Endothelial cell of umbilical vein (primary cell): ENCODE results near the gene FAM20A. TPM values are rescaled to one million over a fixed set of nuclear protein-coding genes. Genes with fewer than 3 reads are reported as not detected.

Experiments
- BruUV-seq: library from RNA; stranded (reverse); fragments of 400-500 nt; replicated peaks from 2 replicates; lab custom pipeline; 2021; lab: Mats Ljungman, UMichigan
- CTCF ChIA-PET: fragments of 300-600, 350-600 bp; sonication (Branson Sonifier 250); formaldehyde crosslinking; loops from one replicate; lab custom pipeline; 2021; ENCODE audit warnings: antibody characterized with exemption, inconsistent platforms; lab: Charles Lee
- POLR2A ChIA-PET: fragments of 300-600, 350-600 bp; sonication (Branson Sonifier 250); formaldehyde crosslinking; loops from one replicate; lab custom pipeline; 2021; ENCODE audit warnings: antibody characterized with exemption, inconsistent platforms; lab: Charles Lee
- DNase-seq: peaks from one replicate; pipeline ENCODE4 v3.0.0-alpha.2; 2011; ENCODE audit warnings: low read depth, low spot score
- FAIRE-seq: peaks from 2 replicates; lab custom pipeline; 2011; peaks lifted over from hg19 to GRCh38; lab: Jason Lieb, UNC
- H2AFZ ChIP-seq: 2 replicates; pipeline ENCODE4 v1.6.0; 2012; ENCODE audit warnings: low read depth, low read length, control low read depth, inconsistent platforms
- H3K27ac ChIP-seq: 2 replicates; pipeline ENCODE4 v1.5.1; 2011; ENCODE audit warnings: low read depth, mild to moderate bottlenecking, control low read depth, low read length, moderate library complexity; ENCODE audit not compliant: insufficient read depth
- H3K27me3 ChIP-seq, 2 experiments: 2 replicates each; pipeline versions ENCODE4 v1.6.0 to v1.6.1; 2011; ENCODE audit warnings: low read length in 2 of 2, mixed read lengths in 1 of 2; ENCODE audit not compliant: control insufficient read depth in 2 of 2, insufficient read depth in 2 of 2
- H3K36me3 ChIP-seq, 2 experiments: 2 replicates in 1 of 2; 3 replicates in 1 of 2; pipeline ENCODE4 v1.5.1; 2011; ENCODE audit warnings: low read length in 2 of 2, mild to moderate bottlenecking in 1 of 2, moderate library complexity in 1 of 2; ENCODE audit not compliant: control insufficient read depth in 2 of 2, insufficient read depth in 2 of 2; ENCODE audit errors: extremely low read depth in 1 of 2
- H3K4me1 ChIP-seq: 3 replicates; pipeline ENCODE4 v1.5.1; 2011; ENCODE audit warnings: mild to moderate bottlenecking, low read length; ENCODE audit not compliant: control insufficient read depth, insufficient read depth; ENCODE audit errors: extremely low read depth
- H3K4me2 ChIP-seq: 2 replicates; pipeline ENCODE4 v1.6.1; 2011; ENCODE audit warnings: low read length, control low read depth, mixed read lengths; ENCODE audit not compliant: insufficient read depth
- H3K4me3 ChIP-seq, 3 experiments: fragments of 200-600 bp in 1 of 3; sonication (generic), shearing (Covaris generic) in 1 of 3; replicated peaks in 1 of 3; 2 replicates each; pipeline ENCODE4 v1.5.1; 2011 to 2016; ENCODE audit warnings: control low read depth in 3 of 3, low read length in 3 of 3, mild to moderate bottlenecking in 2 of 3, inconsistent platforms in 1 of 3, low read depth in 1 of 3, moderate library complexity in 1 of 3; ENCODE audit not compliant: insufficient read depth in 1 of 3
- H3K79me2 ChIP-seq: 2 replicates; pipeline ENCODE4 v1.6.0; 2012; ENCODE audit warnings: low read length, inconsistent platforms; ENCODE audit not compliant: control insufficient read depth, insufficient read depth
- H3K9ac ChIP-seq: replicated peaks from 2 replicates; pipeline ENCODE3; 2011; ENCODE audit warnings: low read length, control low read depth; ENCODE audit not compliant: insufficient read depth; ENCODE audit errors: extremely low read depth
- H3K9me1 ChIP-seq: replicated peaks from 3 replicates; pipeline ENCODE4 v1.6.0; 2011; ENCODE audit warnings: mild to moderate bottlenecking, low read length; ENCODE audit not compliant: control insufficient read depth, insufficient read depth; ENCODE audit errors: extremely low read depth
- H3K9me3 ChIP-seq: replicated peaks from 2 replicates; pipeline ENCODE4 v1.5.1; 2012; ENCODE audit warnings: low read length, inconsistent platforms; ENCODE audit not compliant: control insufficient read depth, insufficient read depth
- H4K20me1 ChIP-seq: replicated peaks from 2 replicates; pipeline ENCODE3; 2011; ENCODE audit warnings: mild to moderate bottlenecking, low read length; ENCODE audit not compliant: control insufficient read depth, insufficient read depth; ENCODE audit errors: extremely low read depth
- EZH2 ChIP-seq: IDR thresholded peaks from 2 replicates; pipeline ENCODE4 v1.6.1; 2012; ENCODE audit warnings: borderline replicate concordance, low read depth, mild to moderate bottlenecking, moderate library complexity, low read length, inconsistent platforms; ENCODE audit not compliant: severe bottlenecking
- FOS ChIP-seq: IDR thresholded peaks from 2 replicates; pipeline ENCODE4 v1.6.1; 2011; ENCODE audit warnings: mild to moderate bottlenecking, low read length, moderate library complexity, borderline replicate concordance; ENCODE audit not compliant: insufficient read depth
- GATA2 ChIP-seq: IDR thresholded peaks from 2 replicates; pipeline ENCODE4 v1.7.0; 2011; ENCODE audit warnings: low read depth, mild to moderate bottlenecking, moderate library complexity, mixed read lengths, low read length; ENCODE audit not compliant: insufficient read length, insufficient read depth
- JUN ChIP-seq: IDR thresholded peaks from 2 replicates; pipeline ENCODE4 v1.6.1; 2011; ENCODE audit warnings: borderline replicate concordance, low read depth; ENCODE audit not compliant: insufficient read length, insufficient read depth
- MYC ChIP-seq: IDR thresholded peaks from one replicate; pipeline ENCODE4 v1.6.1; 2011; ENCODE audit warnings: mild to moderate bottlenecking, low read depth, low read length
- POLR2A ChIP-seq: IDR thresholded peaks from 2 replicates; pipeline ENCODE4 v1.6.1; 2012; ENCODE audit warnings: low read depth, mild to moderate bottlenecking, control low read depth, low read length
- POLR2AphosphoS5 ChIP-seq: IDR thresholded peaks from 2 replicates; pipeline ENCODE4 v1.6.1; 2012; ENCODE audit warnings: low read depth, mild to moderate bottlenecking, control low read depth, low read length, moderate library complexity; ENCODE audit not compliant: insufficient read depth
- dilution Hi-C: fragments of 300-500 bp; cut with MboI; formaldehyde crosslinking; loops from one replicate; pipeline ENCODE4 v1.15.0; 2019; ENCODE audit warnings: low sequenced_read_pairs; ENCODE audit not compliant: extremely low pct_ligation_motif_present
- intact Hi-C: fragments of 100-400 bp; cut with micrococcal nuclease; formaldehyde crosslinking; loops from one replicate; pipeline ENCODE4 v1.10.0; 2022
- polyA plus RNA-seq, 4 experiments: library from polyadenylated mRNA; depleted of rRNA in 3 of 4; stranded (reverse) in 3 of 4; unstranded in 1 of 4; fragments of >200 nt; gene quantifications; 2 replicates each; pipeline versions ENCODE4 v1.2.1 to v1.2.3, GENCODE V29; 2011 to 2012; ENCODE audit warnings: missing spikeins in 1 of 4
- total RNA-seq: library from RNA; stranded (reverse); gene quantifications from 2 replicates; pipeline ENCODE4 v1.2.3, GENCODE V29; 2021
- TF ChIP-seq, protein P1 (sequence below): IDR thresholded peaks from 2 replicates; pipeline ENCODE4 v1.6.1; 2011; ENCODE audit not compliant: insufficient read depth, insufficient read length
- TF ChIP-seq, protein P2 (sequence below), 2 donors: IDR thresholded peaks; 1 replicate in 1 of 2; 2 replicates in 1 of 2; pipeline ENCODE4 v1.5.1; 2011; ENCODE audit warnings: low read length in 2 of 2, mild to moderate bottlenecking in 2 of 2, moderate library complexity in 2 of 2, control low read depth in 1 of 2, inconsistent platforms in 1 of 2, low read depth in 1 of 2; ENCODE audit not compliant: insufficient read depth in 1 of 2; ENCODE audit errors: extremely low read depth in 1 of 2

FAM20A gene
- total and polyA plus RNA-seq, 2 donors (not counting 3 experiments of a cell fraction or from before 2014, with no cell fraction given): not detected

GRCh38 chr17:68646626-68647526 lies 45.7 kb upstream of the FAM20A start:
- TF ChIP-seq POLR2AphosphoS5 (no peak), JUN (no peak), FOS (no peak), MYC (no peak), EZH2 (no peak), GATA2 (no peak), POLR2A (no peak)
- TF ChIP-seq, protein P1, sequence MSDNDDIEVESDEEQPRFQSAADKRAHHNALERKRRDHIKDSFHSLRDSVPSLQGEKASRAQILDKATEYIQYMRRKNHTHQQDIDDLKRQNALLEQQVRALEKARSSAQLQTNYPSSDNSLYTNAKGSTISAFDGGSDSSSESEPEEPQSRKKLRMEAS: no peak
- TF ChIP-seq, protein P2, sequence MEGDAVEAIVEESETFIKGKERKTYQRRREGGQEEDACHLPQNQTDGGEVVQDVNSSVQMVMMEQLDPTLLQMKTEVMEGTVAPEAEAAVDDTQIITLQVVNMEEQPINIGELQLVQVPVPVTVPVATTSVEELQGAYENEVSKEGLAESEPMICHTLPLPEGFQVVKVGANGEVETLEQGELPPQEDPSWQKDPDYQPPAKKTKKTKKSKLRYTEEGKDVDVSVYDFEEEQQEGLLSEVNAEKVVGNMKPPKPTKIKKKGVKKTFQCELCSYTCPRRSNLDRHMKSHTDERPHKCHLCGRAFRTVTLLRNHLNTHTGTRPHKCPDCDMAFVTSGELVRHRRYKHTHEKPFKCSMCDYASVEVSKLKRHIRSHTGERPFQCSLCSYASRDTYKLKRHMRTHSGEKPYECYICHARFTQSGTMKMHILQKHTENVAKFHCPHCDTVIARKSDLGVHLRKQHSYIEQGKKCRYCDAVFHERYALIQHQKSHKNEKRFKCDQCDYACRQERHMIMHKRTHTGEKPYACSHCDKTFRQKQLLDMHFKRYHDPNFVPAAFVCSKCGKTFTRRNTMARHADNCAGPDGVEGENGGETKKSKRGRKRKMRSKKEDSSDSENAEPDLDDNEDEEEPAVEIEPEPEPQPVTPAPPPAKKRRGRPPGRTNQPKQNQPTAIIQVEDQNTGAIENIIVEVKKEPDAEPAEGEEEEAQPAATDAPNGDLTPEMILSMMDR (IDR thresholded peaks at IDR 0.05; ENCODE audit: extremely low read depth in 1 of 2, insufficient read depth in 1 of 2, low read depth in 1 of 2, low read length in 2 of 2): no peak
- intact Hi-C loops: no loop called here
- Histone ChIP-seq H3K4me3 (no peak overlapping the region), H3K4me2 (no peak overlapping the region), H3K79me2 (no peaks in the 10 kb centered on the region), H3K27me3 (peaks cover 0 to 2% of the 10 kb centered on the region in 2 experiments), H3K27ac (no peak overlapping the region), H4K20me1 (no peaks in the 10 kb centered on the region), H3K4me1 (no peaks in the 10 kb centered on the region), H3K9ac (no peak overlapping the region), H3K9me1 (no peaks in the 10 kb centered on the region), H3K36me3 (no peaks in the 10 kb centered on the region), H3K9me3 (no peaks in the 10 kb centered on the region), H2AFZ (no peak overlapping the region)
- POLR2A ChIA-PET: no interaction called here
- CTCF ChIA-PET: no interaction called here
- dilution Hi-C loops: no loop called here
- no peak for DNase-seq
- no TSS peak for BruUV-seq
- FAIRE-seq: no peak
